ENCODE data around the gene ABCD4.

The ABCD4 gene

GRCh38 chr14:74299061-74299545 is 3.6 kb downstream of the ABCD4 start:
- Histone ChIP-seq H3K27ac (no peak overlapping the region), H3K4me3 (no peak overlapping the region), H3K4me1 (peaks cover 0 to 19% (median 8%) of the 10 kb centered on the region in 4 donors), H3K36me3 (peaks cover 25 to 57% (median 49%) of the 10 kb centered on the region in 3 donors), H3K9me3 (no peaks in the 10 kb centered on the region), H3K27me3 (no peaks in the 10 kb centered on the region)
- no peak for DNase-seq
- no peak for TF ChIP-seq CTCF (IDR thresholded peaks at IDR 0.05)
- intact Hi-C loops (cut with DNase I; ENCODE audit: low total_unique reads) = no loop called here

- Histone ChIP-seq H3K9me3 (no peaks in the 10 kb centered on the region), H3K4me1 (peaks cover 0 to 9% (median 3%) of the 10 kb centered on the region in 4 donors), H3K4me3 (no peak overlapping the region), H3K27ac (no peak overlapping the region), H3K27me3 (no peaks in the 10 kb centered on the region), H3K36me3 (peaks cover 25 to 68% (median 49%) of the 10 kb centered on the region in 3 donors)
- intact Hi-C loops (cut with DNase I; ENCODE audit: low total_unique reads) = no loop called here
- TF ChIP-seq CTCF (IDR thresholded peaks at IDR 0.05) = no peak
- no peak for DNase-seq
Measured at GRCh38 chr14:74297986-74298385, 4.7 kb downstream of the ABCD4 start.

GRCh38 chr14:74296037-74296467 is 6.7 kb downstream of the ABCD4 start:
- peaks cover 0 to 1% (median under 1%) of the 10 kb centered on the region in 4 donors for H3K4me1 ChIP-seq
- H3K9me3 ChIP-seq = no peaks in the 10 kb centered on the region
- H3K4me3 ChIP-seq = no peak overlapping the region
- H3K27me3 ChIP-seq = no peaks in the 10 kb centered on the region
- intact Hi-C loops (cut with DNase I; ENCODE audit: low total_unique reads) = no loop called here
- no peak for TF ChIP-seq CTCF (IDR thresholded peaks at IDR 0.05)
- no peak for DNase-seq
- peaks cover 41 to 88% (median 67%) of the 10 kb centered on the region in 3 donors for H3K36me3 ChIP-seq
- no peak overlapping the region for H3K27ac ChIP-seq

- DNase-seq = no peak
- peaks cover 56 to 100% (median 81%) of the 10 kb centered on the region in 3 donors for H3K36me3 ChIP-seq
- no peaks in the 10 kb centered on the region for H3K9me3 ChIP-seq
- no peaks in the 10 kb centered on the region for H3K27me3 ChIP-seq
- intact Hi-C loops (cut with DNase I; ENCODE audit: low total_unique reads) = no loop called here
- H3K4me3 ChIP-seq = no peak overlapping the region
- H3K4me1 ChIP-seq = no peaks in the 10 kb centered on the region
- H3K27ac ChIP-seq = no peak overlapping the region
- no peak for TF ChIP-seq CTCF (IDR thresholded peaks at IDR 0.05)
Measured at GRCh38 chr14:74293606-74294005, 9.1 kb downstream of the ABCD4 start.

- no peak for DNase-seq
- TF ChIP-seq CTCF (IDR thresholded peaks at IDR 0.05) = no peak
- intact Hi-C loops (cut with DNase I; ENCODE audit: low total_unique reads) = no loop called here
- Histone ChIP-seq H3K4me1 (no peaks in the 10 kb centered on the region), H3K9me3 (no peaks in the 10 kb centered on the region), H3K36me3 (peaks cover 58 to 100% (median 82%) of the 10 kb centered on the region in 3 donors), H3K27ac (no peak overlapping the region), H3K27me3 (no peaks in the 10 kb centered on the region), H3K4me3 (no peak overlapping the region)
Measured at GRCh38 chr14:74292061-74292460, 10.7 kb downstream of the ABCD4 start.

GRCh38 chr14:74290415-74290814 is 12.3 kb downstream of the ABCD4 start:
- no peak overlapping the region for H3K27ac ChIP-seq
- H3K36me3 ChIP-seq = peaks cover 71 to 100% (median 82%) of the 10 kb centered on the region in 3 donors
- no peak for TF ChIP-seq CTCF (IDR thresholded peaks at IDR 0.05)
- no peaks in the 10 kb centered on the region for H3K4me1 ChIP-seq
- no peaks in the 10 kb centered on the region for H3K9me3 ChIP-seq
- no peak for DNase-seq
- no peaks in the 10 kb centered on the region for H3K27me3 ChIP-seq
- no peak overlapping the region for H3K4me3 ChIP-seq
- intact Hi-C loops (cut with DNase I; ENCODE audit: low total_unique reads) = no loop called here

Measured in tibial artery (tissue), 4 donors.